Uterus (tissue), 2 donors: ENCODE results near the gene XKR3.

Experiments used
- CTCF ChIP-seq, 4 experiments: fragments of 200-600 bp in 2 of 4; fragments of 450-650 bp in 2 of 4; sonication (generic) in 2 of 4; IDR thresholded peaks; one replicate each; pipeline ENCODE4 v1.5.1; 2016 to 2019; ENCODE audit warnings: antibody characterized with exemption in 4 of 4, mild to moderate bottlenecking in 2 of 4, moderate library complexity in 1 of 4
- POLR2A ChIP-seq, 2 donors: fragments of 450-650 bp; IDR thresholded peaks; one replicate each; pipeline ENCODE4 v1.6.1; 2016; ENCODE audit warnings: antibody characterized with exemption in 2 of 2, mild to moderate bottlenecking in 1 of 2, moderate library complexity in 1 of 2

GRCh38 chr22:16808744-16809143, 16.5 kb downstream of the XKR3 start:
- no peak for TF ChIP-seq POLR2A (IDR thresholded peaks at IDR 0.05)
- no peak for TF ChIP-seq CTCF (IDR thresholded peaks at IDR 0.05)
